SU-DHL-6 (cell line): ENCODE measurements around the gene ACACA.

ENCODE experiments used
- H2AFZ ChIP-seq: fragments of 200-600 bp; sonication (generic); 2 replicates; pipeline ENCODE4 v1.6.1; 2014; ENCODE audit warnings: low read depth, mild to moderate bottlenecking, moderate library complexity, mixed read lengths, antibody characterized with exemption, low read length; ENCODE audit not compliant: severe bottlenecking
- H3F3A ChIP-seq: fragments of 200-600 bp; shearing (Covaris generic); 2 replicates; pipeline ENCODE4 v1.6.0; 2016; ENCODE audit warnings: antibody characterized with exemption, mild to moderate bottlenecking; ENCODE audit not compliant: insufficient read depth
- H3K27ac ChIP-seq: fragments of 200-600 bp; sonication (generic); 2 replicates; pipeline ENCODE4 v1.5.1; 2016; ENCODE audit warnings: low read depth, mild to moderate bottlenecking, low read length, moderate library complexity, mixed read lengths
- H3K27me3 ChIP-seq: fragments of 200-600 bp; sonication (generic), shearing (Covaris generic); 2 replicates; pipeline ENCODE4 v1.6.0; 2014; ENCODE audit warnings: mild to moderate bottlenecking, low read length
- H3K36me3 ChIP-seq: fragments of 200-600 bp; sonication (generic); 2 replicates; pipeline ENCODE4 v1.6.1; 2014; ENCODE audit warnings: mild to moderate bottlenecking, low read length, mixed read lengths
- H3K4me2 ChIP-seq: fragments of 300-600, 200-600 bp; shearing (Covaris generic), sonication (generic); 2 replicates; pipeline ENCODE4 v1.6.0; 2014; ENCODE audit warnings: low read length, low read depth, mild to moderate bottlenecking; ENCODE audit not compliant: poor library complexity, severe bottlenecking
- H3K4me3 ChIP-seq: fragments of 200-600 bp; sonication (generic); 2 replicates; pipeline ENCODE4 v1.5.1; 2014; ENCODE audit warnings: antibody characterized with exemption, low read length, mild to moderate bottlenecking, mixed read lengths; ENCODE audit not compliant: insufficient read depth, poor library complexity, severe bottlenecking
- H3K79me2 ChIP-seq: fragments of 200-600 bp; sonication (generic); 2 replicates; pipeline ENCODE4 v1.6.1; 2014; ENCODE audit warnings: mild to moderate bottlenecking, low read length, moderate library complexity; ENCODE audit not compliant: insufficient read depth
- H3K9ac ChIP-seq: fragments of 200-600 bp; sonication (generic); 2 replicates; pipeline ENCODE4 v1.7.0; 2014; ENCODE audit warnings: mild to moderate bottlenecking, low read length
- H3K9me2 ChIP-seq: fragments of 200-600 bp; sonication (generic); replicated peaks from 2 replicates; pipeline ENCODE4 v1.6.1; 2014; ENCODE audit warnings: low read length; ENCODE audit not compliant: insufficient read depth
- H3K9me3 ChIP-seq: fragments of 200-600 bp; sonication (generic); 2 replicates; pipeline ENCODE4 v1.6.1; 2014; ENCODE audit warnings: low read length, mixed read lengths; ENCODE audit not compliant: insufficient read depth
- H4K20me1 ChIP-seq: fragments of 200-600 bp; sonication (generic); 2 replicates; pipeline ENCODE4 v1.6.1; 2014; ENCODE audit warnings: low read depth, mild to moderate bottlenecking, antibody characterized with exemption, low read length, moderate library complexity, mixed read lengths
- CTCF ChIP-seq: fragments of 200-600 bp; sonication (generic); IDR thresholded peaks from one replicate; pipeline ENCODE4 v1.5.1; 2017; ENCODE audit warnings: antibody characterized with exemption, mild to moderate bottlenecking, low read length, moderate library complexity; ENCODE audit not compliant: insufficient read depth, poor library complexity, severe bottlenecking
- EZH2phosphoT487 ChIP-seq: fragments of 200-600 bp; sonication (generic), shearing (Covaris generic); conservative IDR thresholded peaks from 2 replicates; pipeline ENCODE4 v1.6.1; 2018; ENCODE audit warnings: mild to moderate bottlenecking, antibody characterized with exemption, low read length, moderate library complexity, mixed read lengths

Gene ACACA

GRCh38 chr17:37142294-37142896 is 264.2 kb downstream of the ACACA start:
- H3K27me3 ChIP-seq, result no peaks in the 10 kb centered on the region
- no peaks in the 10 kb centered on the region for H3F3A ChIP-seq
- H3K27ac ChIP-seq, result no peak overlapping the region
- no peak overlapping the region for H3K4me2 ChIP-seq
- H4K20me1 ChIP-seq, result no peaks in the 10 kb centered on the region
- no peaks in the 10 kb centered on the region for H3K79me2 ChIP-seq
- no peak overlapping the region for H2AFZ ChIP-seq
- no peak overlapping the region for H3K9ac ChIP-seq
- no peaks in the 10 kb centered on the region for H3K9me2 ChIP-seq
- H3K9me3 ChIP-seq, result no peaks in the 10 kb centered on the region
- H3K4me3 ChIP-seq, result no peak overlapping the region
- H3K36me3 ChIP-seq, result no peaks in the 10 kb centered on the region; the same call in 1 of the 2 replicates
- TF ChIP-seq CTCF, result no peak
- no peak for TF ChIP-seq EZH2phosphoT487

- no peak overlapping the region for H3K4me3 ChIP-seq
- H3K4me2 ChIP-seq, result no peak overlapping the region
- H3K9me2 ChIP-seq, result no peaks in the 10 kb centered on the region
- no peaks in the 10 kb centered on the region for H3K79me2 ChIP-seq
- no peaks in the 10 kb centered on the region for H3K9me3 ChIP-seq
- no peaks in the 10 kb centered on the region for H3K36me3 ChIP-seq
- H3F3A ChIP-seq, result no peaks in the 10 kb centered on the region
- no peaks in the 10 kb centered on the region for H3K27me3 ChIP-seq
- no peak overlapping the region for H3K9ac ChIP-seq
- H2AFZ ChIP-seq, result no peak overlapping the region
- no peak overlapping the region for H3K27ac ChIP-seq
- TF ChIP-seq EZH2phosphoT487, result no peak
- TF ChIP-seq CTCF, result no peak
- H4K20me1 ChIP-seq, result no peaks in the 10 kb centered on the region
Observed at GRCh38 chr17:37138571-37139120, 268.0 kb downstream of the ACACA start.

DNA sequence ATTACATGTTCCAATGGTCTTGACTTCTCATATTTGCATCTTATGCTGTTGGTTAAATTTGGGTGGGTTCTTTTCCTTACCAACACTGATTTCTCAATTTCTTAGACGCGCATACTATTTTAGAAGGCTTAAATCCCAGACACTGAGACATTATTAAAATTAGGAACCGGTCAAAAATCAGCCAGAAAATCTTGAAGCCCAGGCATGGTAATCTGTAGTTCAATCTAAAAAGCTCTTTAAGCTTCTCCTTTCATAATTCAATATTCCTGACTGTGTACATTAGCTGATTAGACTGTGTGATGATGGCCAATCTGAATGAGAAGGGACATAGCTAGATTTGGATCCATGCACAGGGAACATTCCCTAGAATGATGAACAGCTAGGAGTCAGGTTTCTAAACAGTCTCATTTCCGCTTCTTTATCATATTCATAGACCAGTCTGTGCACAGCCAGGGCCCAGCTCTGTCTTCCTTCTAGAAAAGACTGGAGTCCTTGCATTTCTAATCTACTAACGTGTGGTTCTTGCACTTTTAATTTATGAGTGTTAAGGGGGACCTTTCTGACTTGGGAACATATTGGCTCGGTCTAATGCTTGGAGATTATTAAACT is 268.6 kb downstream of the ACACA start:
- Histone ChIP-seq H3K4me3 (no peak overlapping the region), H3K36me3 (no peaks in the 10 kb centered on the region), H3F3A (no peaks in the 10 kb centered on the region)

More for the DNA sequence above, 268.6 kb downstream of the ACACA start:
- H3K9me3 ChIP-seq, result no peaks in the 10 kb centered on the region
- H3K27ac ChIP-seq, result no peak overlapping the region
- H3K79me2 ChIP-seq, result no peaks in the 10 kb centered on the region
- H3K9me2 ChIP-seq, result no peaks in the 10 kb centered on the region
- no peak overlapping the region for H3K4me2 ChIP-seq
- H2AFZ ChIP-seq, result no peak overlapping the region
- H3K27me3 ChIP-seq, result no peaks in the 10 kb centered on the region
- no peaks in the 10 kb centered on the region for H4K20me1 ChIP-seq
- no peak overlapping the region for H3K9ac ChIP-seq
- TF ChIP-seq CTCF, result no peak
- no peak for TF ChIP-seq EZH2phosphoT487
